Neutrophil (primary cell): ENCODE data around the gene FAM120C.

Source experiments
- H3K27ac ChIP-seq: fragments of 200-600 bp; sonication (generic); 2 replicates; pipeline ENCODE4 v1.5.1; 2016; ENCODE audit warnings: mild to moderate bottlenecking, moderate library complexity
- H3K27me3 ChIP-seq: fragments of 200-600 bp; sonication (generic); 2 replicates; pipeline ENCODE4 v1.6.0; 2016; ENCODE audit warnings: mild to moderate bottlenecking
- H3K36me3 ChIP-seq: fragments of 200-600 bp; sonication (generic); 2 replicates; pipeline ENCODE4 v1.5.1; 2017
- H3K4me1 ChIP-seq, 2 experiments: fragments of 200-600 bp in 1 of 2; sonication (generic) in 1 of 2; 1 replicate in 1 of 2; 2 replicates in 1 of 2; pipeline versions ENCODE4 v1.5.1 to v1.6.1; 2013 to 2016; ENCODE audit warnings: low read depth in 1 of 2, low read length in 1 of 2, mild to moderate bottlenecking in 1 of 2, moderate library complexity in 1 of 2; ENCODE audit not compliant: control insufficient read depth in 1 of 2, insufficient read depth in 1 of 2
- H3K4me3 ChIP-seq, 2 experiments: fragments of 200-600 bp in 1 of 2; sonication (generic) in 1 of 2; 1 replicate in 1 of 2; 2 replicates in 1 of 2; pipeline ENCODE4 v1.5.1; 2013 to 2016; ENCODE audit warnings: low read depth in 1 of 2, low read length in 1 of 2, mild to moderate bottlenecking in 1 of 2, moderate library complexity in 1 of 2
- H3K9me3 ChIP-seq: fragments of 200-600 bp; sonication (generic); 2 replicates; pipeline ENCODE4 v1.5.1; 2016
- CTCF ChIP-seq: fragments of 200-600 bp; sonication (generic); IDR thresholded peaks from 2 replicates; pipeline ENCODE4 v1.5.1; 2016; ENCODE audit warnings: antibody characterized with exemption

The FAM120C gene

DNA sequence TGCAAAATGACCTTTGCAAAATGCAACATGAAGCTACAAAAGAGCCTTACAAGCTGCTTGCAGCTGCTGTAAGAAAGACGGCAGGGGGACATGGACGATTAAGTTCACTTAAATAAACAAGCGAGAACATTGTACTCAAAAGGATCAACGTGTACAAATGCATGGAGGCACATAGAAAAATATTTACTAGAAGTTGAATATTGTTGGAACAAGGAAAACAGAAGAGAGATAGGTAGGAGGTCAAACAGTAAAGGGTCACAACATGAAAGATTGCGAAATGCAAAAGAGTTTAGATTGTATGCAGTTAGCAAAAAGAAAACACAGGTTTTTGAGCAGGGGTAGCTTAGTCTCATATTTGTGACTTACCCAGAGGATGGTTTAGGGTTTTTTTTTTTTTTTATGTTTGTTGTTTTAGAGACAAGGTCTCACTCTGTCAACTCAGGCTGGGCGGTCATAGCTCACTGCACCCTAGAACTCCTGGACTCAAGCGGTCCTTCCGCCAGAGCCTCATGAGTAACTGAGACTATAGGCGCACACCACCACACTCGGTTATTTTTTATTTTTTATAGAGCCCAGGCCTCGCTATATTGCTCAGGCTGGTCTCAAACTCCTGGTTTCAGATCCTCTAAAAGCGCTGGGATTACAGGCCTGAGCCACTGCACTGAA is 137.4 kb downstream of the FAM120C start:
- no peak for TF ChIP-seq CTCF
- Histone ChIP-seq H3K9me3 (no peaks in the 10 kb centered on the region), H3K36me3 (peaks cover 12% of the 10 kb centered on the region), H3K27ac (peak overlapping the region; percentile 98), H3K27me3 (no peaks in the 10 kb centered on the region), H3K4me1 (peaks cover 13 to 18% of the 10 kb centered on the region in 2 experiments), H3K4me3 (peak overlapping the region; percentile 73 to 79)

- TF ChIP-seq CTCF, result no peak
- Histone ChIP-seq H3K9me3 (no peaks in the 10 kb centered on the region), H3K27me3 (no peaks in the 10 kb centered on the region), H3K27ac (peak overlapping the region; percentile 98), H3K36me3 (peaks cover 19% of the 10 kb centered on the region), H3K4me1 (peaks cover 13 to 18% of the 10 kb centered on the region in 2 experiments), H3K4me3 (peak overlapping the region; percentile 73 to 79)
These were observed 138.1 kb downstream of the FAM120C start for GRCh38 chrX:54044877-54045338.

DNA sequence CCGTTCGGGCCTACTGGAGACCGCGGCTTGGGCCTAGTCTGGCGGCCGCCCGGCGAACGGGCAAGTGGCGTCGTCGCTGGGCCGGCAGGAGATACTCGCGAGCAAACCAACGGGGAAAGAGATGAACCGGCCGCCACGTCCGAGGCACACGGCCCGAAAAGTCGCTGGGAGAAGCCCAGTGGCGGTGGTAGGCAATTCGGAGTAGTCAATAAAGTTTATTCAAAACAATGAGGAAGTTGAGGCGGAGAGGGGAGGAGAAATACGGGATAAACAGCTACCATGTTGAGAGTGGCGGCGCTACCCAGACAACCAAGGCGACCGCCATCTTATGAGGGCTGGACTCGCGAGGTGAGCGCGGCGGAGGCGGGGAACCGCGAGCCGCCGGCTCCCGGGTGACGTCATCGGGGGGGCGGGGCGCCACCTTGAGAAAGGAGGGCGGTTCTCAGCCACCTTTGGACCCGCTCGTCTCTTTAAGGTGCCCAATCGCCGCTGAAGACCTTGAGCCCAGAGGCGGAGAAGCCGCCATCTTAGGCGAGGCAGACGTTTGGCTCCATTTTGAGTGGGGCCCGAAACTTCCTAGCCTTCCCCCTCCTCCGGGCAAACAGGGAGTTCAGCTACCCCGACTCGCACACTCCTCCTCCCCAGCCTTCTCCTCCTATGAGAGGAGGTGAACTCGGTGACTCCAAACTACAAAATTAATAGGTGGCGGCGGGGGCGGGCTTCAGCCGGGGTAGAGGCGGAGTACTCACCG is 138.8 kb downstream of the FAM120C start, which contains the start of gene PHF8:
PHF8 (minus strand) TSS at position 348 of the 751 bp plus-strand sequence. CDS start 1,745 bp downstream, outside the sequence.
- no peaks in the 10 kb centered on the region for H3K27me3 ChIP-seq
- H3K4me3 ChIP-seq, result peak within 1 kb of the TSS; percentile 73 to 79
- TF ChIP-seq CTCF, result no peak
- no peaks in the 10 kb centered on the region for H3K9me3 ChIP-seq
- H3K27ac ChIP-seq, result peak within 1 kb of the TSS; percentile 98
- peaks cover 13 to 18% of the 10 kb centered on the region in 2 experiments for H3K4me1 ChIP-seq
- peaks cover 25% of the 10 kb centered on the region for H3K36me3 ChIP-seq

GRCh38 chrX:54043541-54044125 is 139.4 kb downstream of the FAM120C start:
- peaks cover 27% of the 10 kb centered on the region for H3K36me3 ChIP-seq
- H3K4me3 ChIP-seq, result peak overlapping the region; percentile 73 to 79
- no peak for TF ChIP-seq CTCF
- no peaks in the 10 kb centered on the region for H3K27me3 ChIP-seq
- H3K9me3 ChIP-seq, result no peaks in the 10 kb centered on the region
- H3K4me1 ChIP-seq, result peaks cover 13 to 18% of the 10 kb centered on the region in 2 experiments
- H3K27ac ChIP-seq, result peak overlapping the region; percentile 98

DNA sequence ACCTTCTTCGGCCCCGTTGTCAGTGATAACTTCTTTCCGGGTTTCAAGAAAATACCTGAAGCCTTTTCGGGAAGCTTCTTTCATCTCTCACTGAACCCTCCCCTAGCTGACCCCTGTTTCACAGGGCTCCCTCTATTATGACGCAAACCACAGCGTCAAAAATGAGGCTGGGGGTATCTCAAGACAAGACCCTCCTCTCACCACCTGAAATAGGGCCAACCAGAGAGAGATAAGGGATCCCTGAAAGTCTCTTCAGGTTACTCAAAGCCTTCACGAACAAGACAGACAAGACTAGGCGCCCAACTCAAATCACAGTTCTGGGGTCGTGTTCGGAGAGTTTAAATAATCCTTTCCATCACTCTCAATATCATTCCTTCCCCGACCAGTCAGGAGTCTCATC is 140.0 kb downstream of the FAM120C start:
- H3K27ac ChIP-seq, result peak overlapping the region; percentile 98
- TF ChIP-seq CTCF, result no peak
- H3K27me3 ChIP-seq, result no peaks in the 10 kb centered on the region
- no peaks in the 10 kb centered on the region for H3K9me3 ChIP-seq
- peaks cover 13 to 22% of the 10 kb centered on the region in 2 experiments for H3K4me1 ChIP-seq
- H3K4me3 ChIP-seq, result peak overlapping the region; percentile 73 to 79
- H3K36me3 ChIP-seq, result peaks cover 27% of the 10 kb centered on the region
